ENCODE measurements around the gene S100G. TPM values are rescaled to one million over a fixed set of nuclear protein-coding genes. Genes with fewer than 3 reads are reported as not detected.
"Not testable (repeated sequence)": the region's sequence is repeated elsewhere in the genome, so short reads cannot be mapped to it uniquely, and the experiment has no call there.

The S100G gene
- total and polyA plus RNA-seq, 2 donors (not counting 3 experiments of a cell fraction or from before 2014, with no cell fraction given) = not detected

DNA sequence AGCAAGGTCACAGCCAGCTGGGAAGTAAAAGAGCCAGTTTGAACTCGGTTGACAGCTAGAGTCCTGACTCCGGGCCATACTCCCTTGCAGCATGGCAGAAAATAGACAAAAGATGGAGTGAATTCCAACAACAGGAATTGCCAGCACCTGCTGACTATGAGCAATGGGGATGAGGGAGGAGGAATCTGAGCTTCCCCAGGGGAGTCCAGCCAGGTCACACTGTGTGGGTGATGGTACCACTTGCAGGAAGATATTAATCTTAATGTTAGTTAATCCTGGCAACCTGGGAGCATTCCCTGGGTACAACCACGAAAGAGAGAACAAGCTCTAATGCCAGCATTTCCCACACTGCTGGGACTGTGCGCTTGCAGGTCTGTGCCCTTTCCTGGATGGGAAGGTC, 48.1 kb upstream of the S100G start:
- TF ChIP-seq POLR2AphosphoS5 (IDR thresholded peaks at IDR 0.05; ENCODE audit: insufficient read depth, low read depth, low read length) (no peak), FOS (IDR thresholded peaks at IDR 0.05; ENCODE audit: borderline replicate concordance, insufficient read depth, low read length) (no peak), CTCF (IDR thresholded peaks at IDR 0.05; ENCODE audit: extremely low read depth in 1 of 2, insufficient read depth in 1 of 2, low read depth in 1 of 2, low read length in 2 of 2) (no peak), EZH2 (IDR thresholded peaks at IDR 0.05; ENCODE audit: borderline replicate concordance, low read depth, low read length, severe bottlenecking) (no peak), POLR2A (IDR thresholded peaks at IDR 0.05; ENCODE audit: low read depth, low read length) (no peak), JUN (IDR thresholded peaks at IDR 0.05; ENCODE audit: borderline replicate concordance, insufficient read depth, insufficient read length, low read depth) (no peak), GATA2 (IDR thresholded peaks at IDR 0.05; ENCODE audit: insufficient read depth, insufficient read length, low read depth, low read length) (no peak), MAX (IDR thresholded peaks at IDR 0.05; ENCODE audit: insufficient read depth, insufficient read length) (no peak)
- DNase-seq (ENCODE audit: low read depth, low spot score) = no peak
- Histone ChIP-seq H3K9ac (replicated peaks; ENCODE audit: extremely low read depth, insufficient read depth, low read length) (no peak overlapping the region), H2AFZ (ENCODE audit: low read depth, low read length) (no peak overlapping the region), H3K4me1 (ENCODE audit: control insufficient read depth, extremely low read depth, insufficient read depth, low read length) (peaks cover 17% of the 10 kb centered on the region), H3K36me3 (ENCODE audit: control insufficient read depth in 2 of 2, extremely low read depth in 1 of 2, insufficient read depth in 2 of 2, low read length in 2 of 2) (no peaks in the 10 kb centered on the region), H3K27ac (ENCODE audit: insufficient read depth, low read depth, low read length) (no peak overlapping the region), H3K4me3 (replicated peaks in 1 of 3; ENCODE audit: insufficient read depth in 1 of 3, low read depth in 1 of 3, low read length in 3 of 3) (no peak overlapping the region), H3K4me2 (ENCODE audit: insufficient read depth, low read length) (no peak overlapping the region), H3K9me1 (replicated peaks; ENCODE audit: control insufficient read depth, extremely low read depth, insufficient read depth, low read length) (no peaks in the 10 kb centered on the region), H3K9me3 (replicated peaks; ENCODE audit: control insufficient read depth, insufficient read depth, low read length) (no peaks in the 10 kb centered on the region), H3K27me3 (ENCODE audit: control insufficient read depth in 2 of 2, insufficient read depth in 2 of 2, low read length in 2 of 2) (no peaks in the 10 kb centered on the region), H3K79me2 (ENCODE audit: control insufficient read depth, insufficient read depth, low read length) (no peaks in the 10 kb centered on the region), H4K20me1 (replicated peaks; ENCODE audit: control insufficient read depth, extremely low read depth, insufficient read depth, low read length) (no peaks in the 10 kb centered on the region)
- intact Hi-C loops (cut with micrococcal nuclease) (no loop called here), dilution Hi-C loops (cut with MboI; ENCODE audit: extremely low pct_ligation_motif_present, low sequenced_read_pairs) (no loop called here)
- ChIA-PET POLR2A (no interaction called here), CTCF (no interaction called here)
- FAIRE-seq = no peak
- BruUV-seq (replicated peaks) = no TSS peak

DNA sequence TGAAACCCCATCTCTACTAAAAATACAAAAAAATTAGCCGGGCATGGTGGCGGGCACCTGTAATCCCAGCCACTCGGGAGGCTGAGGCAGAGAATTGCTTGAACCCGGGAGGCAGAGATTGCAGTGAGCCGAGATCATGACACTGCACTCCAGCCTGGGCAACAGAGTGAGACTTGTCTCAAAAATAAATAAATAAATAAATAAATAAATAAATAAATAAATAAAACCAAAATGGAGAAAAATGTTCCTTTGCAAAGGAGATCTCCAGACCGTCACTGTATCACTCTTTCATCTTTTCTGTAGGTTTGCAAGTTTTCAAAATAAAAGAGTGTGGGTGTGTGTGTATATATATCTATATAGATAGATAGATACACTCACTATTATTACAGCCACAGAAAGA, 46.7 kb upstream of the S100G start:
- H3K79me2 ChIP-seq (ENCODE audit: control insufficient read depth, insufficient read depth, low read length); CTCF ChIA-PET; H4K20me1 ChIP-seq (replicated peaks; ENCODE audit: control insufficient read depth, extremely low read depth, insufficient read depth, low read length); BruUV-seq (replicated peaks); DNase-seq (ENCODE audit: low read depth, low spot score); H3K27ac ChIP-seq (ENCODE audit: insufficient read depth, low read depth, low read length); intact Hi-C loops (cut with micrococcal nuclease); FAIRE-seq; H3K9ac ChIP-seq (replicated peaks; ENCODE audit: extremely low read depth, insufficient read depth, low read length); H3K36me3 ChIP-seq (ENCODE audit: control insufficient read depth in 2 of 2, extremely low read depth in 1 of 2, insufficient read depth in 2 of 2, low read length in 2 of 2); POLR2A ChIA-PET; dilution Hi-C loops (cut with MboI; ENCODE audit: extremely low pct_ligation_motif_present, low sequenced_read_pairs); H3K9me3 ChIP-seq (replicated peaks; ENCODE audit: control insufficient read depth, insufficient read depth, low read length); H3K9me1 ChIP-seq (replicated peaks; ENCODE audit: control insufficient read depth, extremely low read depth, insufficient read depth, low read length); H2AFZ ChIP-seq (ENCODE audit: low read depth, low read length); H3K4me2 ChIP-seq (ENCODE audit: insufficient read depth, low read length); H3K27me3 ChIP-seq (ENCODE audit: control insufficient read depth in 2 of 2, insufficient read depth in 2 of 2, low read length in 2 of 2); H3K4me3 ChIP-seq (replicated peaks in 1 of 3; ENCODE audit: insufficient read depth in 1 of 3, low read depth in 1 of 3, low read length in 3 of 3): not testable (repeated sequence)
- H3K4me1 ChIP-seq (ENCODE audit: control insufficient read depth, extremely low read depth, insufficient read depth, low read length) = peaks cover 17% of the 10 kb centered on the region
